ENCODE results near the gene BCL10. TPM values are rescaled to one million over a fixed set of nuclear protein-coding genes. Genes with fewer than 3 reads are reported as not detected.
A peak's percentile ranks its signal among the peaks of the same experiment; 100 is the strongest.

The BCL10 gene
- total and polyA plus RNA-seq, 2 of the 8 experiments (the other 6 are each of a cell fraction or from before 2014, with no cell fraction given): 7.4 to 29.6 TPM

DNA sequence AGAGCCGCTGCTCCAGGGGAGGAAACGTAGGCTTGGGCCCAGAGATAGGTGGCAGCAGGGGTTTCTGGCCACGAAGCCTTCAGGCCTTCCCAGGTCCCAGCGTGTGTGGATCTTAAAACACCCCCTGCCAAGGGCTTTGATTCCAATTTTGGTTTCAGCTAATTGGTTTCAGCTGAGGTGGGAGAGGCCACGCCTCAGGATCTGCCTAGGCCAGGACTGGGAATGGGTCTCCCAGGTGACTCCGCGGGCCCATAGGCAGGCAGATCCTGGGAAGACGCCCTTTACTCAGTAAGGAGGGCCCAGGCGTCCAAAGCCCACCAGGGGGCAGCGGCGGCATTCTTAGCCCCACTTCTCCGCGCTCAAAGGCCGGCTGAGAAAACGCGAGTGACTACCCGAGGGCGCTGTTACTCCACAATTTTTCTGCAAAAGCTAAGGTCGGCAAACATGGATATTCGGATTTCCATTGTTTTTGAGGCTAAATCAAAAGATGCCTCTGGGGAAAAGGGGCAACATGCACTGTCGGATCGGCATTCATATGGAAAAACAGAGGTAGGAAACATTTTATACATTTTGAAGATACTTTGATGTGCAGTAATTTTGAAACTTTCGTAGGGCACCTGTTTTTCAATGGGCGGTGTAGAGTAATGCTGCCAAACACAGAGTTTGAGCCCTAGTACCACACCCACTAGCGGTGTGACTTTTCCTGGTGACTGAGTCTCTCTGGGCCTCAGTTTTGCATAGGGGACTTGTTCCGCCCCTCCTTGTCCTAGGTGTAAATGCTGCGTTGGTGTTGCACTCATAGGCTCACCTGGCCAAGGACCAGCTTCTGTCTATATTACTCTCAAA lies 31.8 kb upstream of the BCL10 start (continued):
- TF ChIP-seq TBP (IDR thresholded peaks at IDR 0.05; ENCODE audit: low read depth, low read length): no peak
- peak; percentile 66; the same call in 1 of the 2 replicates for TF ChIP-seq TEAD4 (IDR thresholded peaks at IDR 0.05; ENCODE audit: low read depth, low read length)
- TF ChIP-seq CHD2 (IDR thresholded peaks at IDR 0.05; ENCODE audit: low read length): no peak
- no peak for TF ChIP-seq KDM1A (IDR thresholded peaks at IDR 0.05; ENCODE audit: borderline replicate concordance, low read length)
- TF ChIP-seq ASH2L (IDR thresholded peaks at IDR 0.05; ENCODE audit: low read length): peak; percentile 34
- no peak for TF ChIP-seq CREB1 (IDR thresholded peaks at IDR 0.05)
- TF ChIP-seq CEBPB (IDR thresholded peaks at IDR 0.05; ENCODE audit: low read depth, low read length): no peak
- no peak for TF ChIP-seq EP300 (IDR thresholded peaks at IDR 0.05; ENCODE audit: borderline replicate concordance in 1 of 2, low read depth in 2 of 2, low read length in 2 of 2)
- TF ChIP-seq SAP30 (IDR thresholded peaks at IDR 0.05; ENCODE audit: insufficient read depth, insufficient replicate concordance, low read length): no peak
- TF ChIP-seq, protein P1, sequence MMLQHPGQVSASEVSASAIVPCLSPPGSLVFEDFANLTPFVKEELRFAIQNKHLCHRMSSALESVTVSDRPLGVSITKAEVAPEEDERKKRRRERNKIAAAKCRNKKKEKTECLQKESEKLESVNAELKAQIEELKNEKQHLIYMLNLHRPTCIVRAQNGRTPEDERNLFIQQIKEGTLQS (IDR thresholded peaks at IDR 0.05; ENCODE audit: insufficient read depth, low read depth, low read length): 0 out of 2 replicates have a peak, but pooled peaks have one; percentile 48
- TF ChIP-seq, protein P2, sequence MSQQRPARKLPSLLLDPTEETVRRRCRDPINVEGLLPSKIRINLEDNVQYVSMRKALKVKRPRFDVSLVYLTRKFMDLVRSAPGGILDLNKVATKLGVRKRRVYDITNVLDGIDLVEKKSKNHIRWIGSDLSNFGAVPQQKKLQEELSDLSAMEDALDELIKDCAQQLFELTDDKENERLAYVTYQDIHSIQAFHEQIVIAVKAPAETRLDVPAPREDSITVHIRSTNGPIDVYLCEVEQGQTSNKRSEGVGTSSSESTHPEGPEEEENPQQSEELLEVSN (IDR thresholded peaks at IDR 0.05): peak; percentile 29; the same call in 1 of the 2 replicates
- no peak for TF ChIP-seq GTF2F1 (IDR thresholded peaks at IDR 0.05; ENCODE audit: borderline replicate concordance, low read depth, low read length)
- no peak for TF ChIP-seq SP2 (IDR thresholded peaks at IDR 0.05; ENCODE audit: low read length)
- TF ChIP-seq EZH2 (IDR thresholded peaks at IDR 0.05; ENCODE audit: low read depth, low read length, severe bottlenecking): no peak
- TF ChIP-seq EGR1 (IDR thresholded peaks at IDR 0.05; ENCODE audit: borderline replicate concordance, low read depth, low read length): no peak
- TF ChIP-seq POU5F1 (IDR thresholded peaks at IDR 0.05; ENCODE audit: low read depth, low read length): no peak
- 0 out of 2 replicates have a peak, but pooled peaks have one; percentile 38 for TF ChIP-seq TAF1 (IDR thresholded peaks at IDR 0.05; ENCODE audit: low read depth, low read length)
- TF ChIP-seq POLR2AphosphoS5 (IDR thresholded peaks at IDR 0.05; ENCODE audit: low read depth, low read length): no peak
- no peak for TF ChIP-seq POLR2A (IDR thresholded peaks at IDR 0.05; ENCODE audit: control extremely low read depth in 1 of 2, low read depth in 2 of 2, low read length in 2 of 2)
- no peak for TF ChIP-seq TCF12 (IDR thresholded peaks at IDR 0.05; ENCODE audit: low read depth, low read length)
- TF ChIP-seq BACH1 (IDR thresholded peaks at IDR 0.05; ENCODE audit: low read length): no peak
- TF ChIP-seq SIRT6 (IDR thresholded peaks at IDR 0.05; ENCODE audit: low read length): no peak
- no peak for TF ChIP-seq BRCA1 (IDR thresholded peaks at IDR 0.05; ENCODE audit: low read depth, low read length)
- no peak for TF ChIP-seq SIN3A (conservative IDR thresholded peaks at IDR 0.05 in 1 of 2, IDR thresholded peaks at IDR 0.05 in 1 of 2; ENCODE audit: low read depth in 1 of 2, low read length in 2 of 2)
- no peak for TF ChIP-seq SP4 (IDR thresholded peaks at IDR 0.05; ENCODE audit: low read length)

All from H1 (cell line).